Liver (tissue), 3 donors: ENCODE data around the gene ADCY9.

ENCODE experiments used
- ATF3 ChIP-seq: IDR thresholded peaks from 2 replicates; pipeline ENCODE4 v1.6.1; 2016; ENCODE audit warnings: antibody characterized with exemption
- RAD21 ChIP-seq, 2 donors: IDR thresholded peaks; 2 replicates each; pipeline ENCODE4 v1.6.1; 2016; ENCODE audit warnings: antibody characterized with exemption in 2 of 2, mild to moderate bottlenecking in 2 of 2
- YY1 ChIP-seq: IDR thresholded peaks from 2 replicates; pipeline ENCODE4 v1.6.1; 2016; ENCODE audit warnings: antibody characterized with exemption, mild to moderate bottlenecking
- ZBTB33 ChIP-seq: IDR thresholded peaks from 2 replicates; pipeline ENCODE4 v1.6.1; 2016; ENCODE audit warnings: antibody characterized with exemption
- TF ChIP-seq, protein P1 (sequence below): fragments of 150-350 bp; IDR thresholded peaks from 2 replicates; pipeline ENCODE4 v1.5.1; 2017; ENCODE audit warnings: improper control_type of control experiment, low read depth, low read length; ENCODE audit not compliant: missing input control
- TF ChIP-seq, protein P2 (sequence below): IDR thresholded peaks from 2 replicates; pipeline ENCODE4 v1.6.1; 2016; ENCODE audit warnings: antibody characterized with exemption
- TF ChIP-seq, protein P3 (sequence below): IDR thresholded peaks from 2 replicates; pipeline ENCODE4 v1.6.1; 2016; ENCODE audit warnings: antibody characterized with exemption, mild to moderate bottlenecking
- donor health status: healthy.
- donor health status: healthy.

DNA sequence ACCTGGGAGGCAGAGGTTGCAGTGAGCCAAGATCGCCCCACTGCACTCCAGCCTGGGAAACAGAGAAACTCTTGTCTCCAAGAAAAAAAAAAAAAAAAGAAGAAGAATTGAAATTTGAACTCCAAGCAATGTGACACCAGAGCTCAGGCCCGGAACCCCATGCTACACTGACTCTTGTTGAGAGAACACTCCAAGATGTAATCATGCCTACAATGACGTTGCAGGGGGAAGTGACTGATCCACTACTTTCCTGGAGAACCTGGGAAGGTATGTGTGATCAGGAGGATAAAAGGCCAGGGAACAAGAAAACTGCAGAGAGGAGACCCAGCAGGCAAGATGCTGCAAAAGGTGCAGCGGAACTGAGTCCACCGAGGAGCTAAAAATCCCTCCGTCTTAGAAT lies 57.9 kb downstream of the ADCY9 start:
- TF ChIP-seq YY1 (no peak), RAD21 (IDR thresholded peaks at IDR 0.05) (no peak), ZBTB33 (no peak), ATF3 (no peak)
- TF ChIP-seq, protein P1, sequence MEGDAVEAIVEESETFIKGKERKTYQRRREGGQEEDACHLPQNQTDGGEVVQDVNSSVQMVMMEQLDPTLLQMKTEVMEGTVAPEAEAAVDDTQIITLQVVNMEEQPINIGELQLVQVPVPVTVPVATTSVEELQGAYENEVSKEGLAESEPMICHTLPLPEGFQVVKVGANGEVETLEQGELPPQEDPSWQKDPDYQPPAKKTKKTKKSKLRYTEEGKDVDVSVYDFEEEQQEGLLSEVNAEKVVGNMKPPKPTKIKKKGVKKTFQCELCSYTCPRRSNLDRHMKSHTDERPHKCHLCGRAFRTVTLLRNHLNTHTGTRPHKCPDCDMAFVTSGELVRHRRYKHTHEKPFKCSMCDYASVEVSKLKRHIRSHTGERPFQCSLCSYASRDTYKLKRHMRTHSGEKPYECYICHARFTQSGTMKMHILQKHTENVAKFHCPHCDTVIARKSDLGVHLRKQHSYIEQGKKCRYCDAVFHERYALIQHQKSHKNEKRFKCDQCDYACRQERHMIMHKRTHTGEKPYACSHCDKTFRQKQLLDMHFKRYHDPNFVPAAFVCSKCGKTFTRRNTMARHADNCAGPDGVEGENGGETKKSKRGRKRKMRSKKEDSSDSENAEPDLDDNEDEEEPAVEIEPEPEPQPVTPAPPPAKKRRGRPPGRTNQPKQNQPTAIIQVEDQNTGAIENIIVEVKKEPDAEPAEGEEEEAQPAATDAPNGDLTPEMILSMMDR: no peak
- TF ChIP-seq, protein P2, sequence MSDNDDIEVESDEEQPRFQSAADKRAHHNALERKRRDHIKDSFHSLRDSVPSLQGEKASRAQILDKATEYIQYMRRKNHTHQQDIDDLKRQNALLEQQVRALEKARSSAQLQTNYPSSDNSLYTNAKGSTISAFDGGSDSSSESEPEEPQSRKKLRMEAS: no peak
- TF ChIP-seq, protein P3, sequence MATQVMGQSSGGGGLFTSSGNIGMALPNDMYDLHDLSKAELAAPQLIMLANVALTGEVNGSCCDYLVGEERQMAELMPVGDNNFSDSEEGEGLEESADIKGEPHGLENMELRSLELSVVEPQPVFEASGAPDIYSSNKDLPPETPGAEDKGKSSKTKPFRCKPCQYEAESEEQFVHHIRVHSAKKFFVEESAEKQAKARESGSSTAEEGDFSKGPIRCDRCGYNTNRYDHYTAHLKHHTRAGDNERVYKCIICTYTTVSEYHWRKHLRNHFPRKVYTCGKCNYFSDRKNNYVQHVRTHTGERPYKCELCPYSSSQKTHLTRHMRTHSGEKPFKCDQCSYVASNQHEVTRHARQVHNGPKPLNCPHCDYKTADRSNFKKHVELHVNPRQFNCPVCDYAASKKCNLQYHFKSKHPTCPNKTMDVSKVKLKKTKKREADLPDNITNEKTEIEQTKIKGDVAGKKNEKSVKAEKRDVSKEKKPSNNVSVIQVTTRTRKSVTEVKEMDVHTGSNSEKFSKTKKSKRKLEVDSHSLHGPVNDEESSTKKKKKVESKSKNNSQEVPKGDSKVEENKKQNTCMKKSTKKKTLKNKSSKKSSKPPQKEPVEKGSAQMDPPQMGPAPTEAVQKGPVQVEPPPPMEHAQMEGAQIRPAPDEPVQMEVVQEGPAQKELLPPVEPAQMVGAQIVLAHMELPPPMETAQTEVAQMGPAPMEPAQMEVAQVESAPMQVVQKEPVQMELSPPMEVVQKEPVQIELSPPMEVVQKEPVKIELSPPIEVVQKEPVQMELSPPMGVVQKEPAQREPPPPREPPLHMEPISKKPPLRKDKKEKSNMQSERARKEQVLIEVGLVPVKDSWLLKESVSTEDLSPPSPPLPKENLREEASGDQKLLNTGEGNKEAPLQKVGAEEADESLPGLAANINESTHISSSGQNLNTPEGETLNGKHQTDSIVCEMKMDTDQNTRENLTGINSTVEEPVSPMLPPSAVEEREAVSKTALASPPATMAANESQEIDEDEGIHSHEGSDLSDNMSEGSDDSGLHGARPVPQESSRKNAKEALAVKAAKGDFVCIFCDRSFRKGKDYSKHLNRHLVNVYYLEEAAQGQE: no peak
